ENCODE measurements around the gene ZNF683. TPM values are rescaled to one million over a fixed set of nuclear protein-coding genes. Genes with fewer than 3 reads are reported as not detected.

ZNF683 gene
- total RNA-seq, 2 experiments from 2014 or later = 0.41 TPM; not detected in 1

GRCh38 chr1:26354972-26355371, 17.6 kb downstream of the ZNF683 start:
- DNase-seq (no peak), ATAC-seq (ENCODE audit: poor library complexity) (no peak)
- H3K27me3 Mint-ChIP-seq = peaks cover 6% of the 10 kb centered on the region
- H3K9me3 ChIP-seq (ENCODE audit: control insufficient read depth in 1 of 2, insufficient read depth in 1 of 2, low read length in 2 of 2) = peaks cover 0 to 3% of the 10 kb centered on the region in 2 experiments
- ChIA-PET POLR2A (no interaction called here), CTCF (no interaction called here)
- H3K4me3 Mint-ChIP-seq = no peak overlapping the region
- H3K27ac Mint-ChIP-seq = no peak overlapping the region
- no peaks in the 10 kb centered on the region for H3K9me3 Mint-ChIP-seq
- H3K4me1 Mint-ChIP-seq (ENCODE audit: low read depth) = peaks cover 14% of the 10 kb centered on the region
- no peak overlapping the region for H3K27ac ChIP-seq (ENCODE audit: low read depth in 1 of 2, low read length in 2 of 2)
- no peak overlapping the region for H3K4me3 ChIP-seq (ENCODE audit: low read length)
- intact Hi-C loops (cut with DNase I, micrococcal nuclease) = loop anchor here in 1 of 2 experiments (5.0 kb wide), 1 partner anchor 68 kb away; no protein-coding TSS in a partner anchor
- TF ChIP-seq CTCF (IDR thresholded peaks at IDR 0.05) = no peak
- peaks cover 0 to 6% of the 10 kb centered on the region in 2 experiments for H3K27me3 ChIP-seq (ENCODE audit: control insufficient read depth in 1 of 2, insufficient read depth in 2 of 2, low read length in 2 of 2)
- peaks cover 22% of the 10 kb centered on the region for H3K4me1 ChIP-seq (ENCODE audit: insufficient read depth, low read length)
- no peaks in the 10 kb centered on the region for H3K36me3 ChIP-seq (ENCODE audit: insufficient read depth, low read length)
- no peaks in the 10 kb centered on the region for H3K36me3 Mint-ChIP-seq (ENCODE audit: low read depth)

- Histone ChIP-seq H3K4me3 (ENCODE audit: low read length) (no peak within 1 kb of the TSS), H3K9me3 (ENCODE audit: control insufficient read depth in 1 of 2, insufficient read depth in 1 of 2, low read length in 2 of 2) (no peaks in the 10 kb centered on the region), H3K4me1 (ENCODE audit: insufficient read depth, low read length) (peaks cover 15% of the 10 kb centered on the region), H3K36me3 (ENCODE audit: insufficient read depth, low read length) (no peaks in the 10 kb centered on the region), H3K27ac (ENCODE audit: low read depth in 1 of 2, low read length in 2 of 2) (no peak within 1 kb of the TSS), H3K27me3 (ENCODE audit: control insufficient read depth in 1 of 2, insufficient read depth in 2 of 2, low read length in 2 of 2) (peaks cover 0 to 2% of the 10 kb centered on the region in 2 experiments)
- ChIA-PET POLR2A (no interaction called here), CTCF (no interaction called here)
- TF ChIP-seq CTCF (IDR thresholded peaks at IDR 0.05) = no peak
- peaks cover 5% of the 10 kb centered on the region for H3K27me3 Mint-ChIP-seq
- no peak for DNase-seq
- no peaks in the 10 kb centered on the region for H3K36me3 Mint-ChIP-seq (ENCODE audit: low read depth)
- no peak for ATAC-seq (ENCODE audit: poor library complexity)
- no peaks in the 10 kb centered on the region for H3K9me3 Mint-ChIP-seq
- H3K4me3 Mint-ChIP-seq = no peak within 1 kb of the TSS
- peaks cover 9% of the 10 kb centered on the region for H3K4me1 Mint-ChIP-seq (ENCODE audit: low read depth)
- no peak within 1 kb of the TSS for H3K27ac Mint-ChIP-seq
- intact Hi-C loops (cut with DNase I, micrococcal nuclease) = no loop called here
Measured at GRCh38 chr1:26353976-26354820, 18.4 kb downstream of the ZNF683 start, which contains the start of gene CRYBG2. CRYBG2 (minus strand) TSS chr1:26354130; CDS start chr1:26346657, 7,473 bp downstream.

- no peak overlapping the region for H3K4me3 ChIP-seq (ENCODE audit: low read length)
- no peaks in the 10 kb centered on the region for H3K36me3 Mint-ChIP-seq (ENCODE audit: low read depth)
- CTCF ChIA-PET = no interaction called here
- H3K9me3 ChIP-seq (ENCODE audit: control insufficient read depth in 1 of 2, insufficient read depth in 1 of 2, low read length in 2 of 2) = no peaks in the 10 kb centered on the region
- no peaks in the 10 kb centered on the region for H3K9me3 Mint-ChIP-seq
- ATAC-seq (ENCODE audit: poor library complexity) (no peak), DNase-seq (no peak)
- H3K27me3 Mint-ChIP-seq = no peaks in the 10 kb centered on the region
- POLR2A ChIA-PET = no interaction called here
- H3K4me1 ChIP-seq (ENCODE audit: insufficient read depth, low read length) = peaks cover 6% of the 10 kb centered on the region
- no peak overlapping the region for H3K4me3 Mint-ChIP-seq
- no peak for TF ChIP-seq CTCF (IDR thresholded peaks at IDR 0.05)
- intact Hi-C loops (cut with DNase I, micrococcal nuclease) = no loop called here
- peaks cover 0 to 2% of the 10 kb centered on the region in 2 experiments for H3K27me3 ChIP-seq (ENCODE audit: control insufficient read depth in 1 of 2, insufficient read depth in 2 of 2, low read length in 2 of 2)
- H3K4me1 Mint-ChIP-seq (ENCODE audit: low read depth) = peaks cover under 1% of the 10 kb centered on the region
- no peaks in the 10 kb centered on the region for H3K36me3 ChIP-seq (ENCODE audit: insufficient read depth, low read length)
- H3K27ac Mint-ChIP-seq = no peak overlapping the region
- no peak overlapping the region for H3K27ac ChIP-seq (ENCODE audit: low read depth in 1 of 2, low read length in 2 of 2)
Measured at GRCh38 chr1:26353210-26353859, 19.2 kb downstream of the ZNF683 start.
